HG03342 (cell line): Measurements from ENCODE around the gene VPS4A.

Experiments used
- ATAC-seq: cut with Tn5 transposase; IDR thresholded peaks from one replicate; pipeline ENCODE4 v1.9.1; 2021; ENCODE audit warnings: mild to moderate bottlenecking, moderate library complexity; ENCODE audit not compliant: unreplicated experiment

Gene VPS4A

DNA sequence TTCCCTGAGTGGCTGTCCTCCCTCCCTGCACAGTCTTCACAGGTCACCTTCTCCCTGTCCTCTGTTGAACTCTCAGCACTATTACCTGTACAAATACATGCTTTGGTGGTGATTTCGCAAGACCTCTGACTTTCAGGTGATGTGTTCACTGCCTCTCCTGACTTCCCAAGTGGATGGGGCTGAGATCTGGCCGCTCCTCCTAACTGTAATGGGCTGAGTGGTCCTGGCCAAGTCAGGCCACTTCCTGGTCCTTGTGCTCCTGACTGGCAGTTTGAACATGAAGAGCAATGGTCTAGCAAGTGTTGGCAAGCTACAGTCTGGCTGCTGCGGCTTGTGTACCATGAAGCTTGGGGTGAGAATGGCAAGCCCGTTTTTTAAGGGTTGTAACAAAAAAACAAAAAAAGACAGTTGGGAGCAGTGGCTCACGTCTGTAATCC is 52.1 kb downstream of the VPS4A start:
- no peak for ATAC-seq

DNA sequence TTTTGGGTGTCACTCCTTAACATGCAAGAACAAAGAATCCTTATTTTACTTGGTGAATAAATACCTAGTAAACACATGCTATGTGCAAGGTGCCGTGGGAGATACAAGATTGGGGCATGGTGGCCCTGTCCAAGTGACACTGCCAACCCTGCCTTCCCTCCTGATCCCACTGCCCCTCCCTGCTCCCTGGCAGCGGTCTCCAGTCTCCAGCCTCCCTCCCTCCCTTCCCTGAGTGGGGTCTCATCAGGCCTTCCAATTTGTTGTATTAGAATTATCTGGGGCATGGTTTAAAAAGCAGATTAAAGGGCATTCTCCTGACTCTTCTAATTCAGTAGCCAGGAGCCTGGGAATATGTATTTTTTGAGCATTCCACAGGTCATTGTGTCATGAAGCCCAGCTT is 52.9 kb downstream of the VPS4A start:
- ATAC-seq: no peak

DNA sequence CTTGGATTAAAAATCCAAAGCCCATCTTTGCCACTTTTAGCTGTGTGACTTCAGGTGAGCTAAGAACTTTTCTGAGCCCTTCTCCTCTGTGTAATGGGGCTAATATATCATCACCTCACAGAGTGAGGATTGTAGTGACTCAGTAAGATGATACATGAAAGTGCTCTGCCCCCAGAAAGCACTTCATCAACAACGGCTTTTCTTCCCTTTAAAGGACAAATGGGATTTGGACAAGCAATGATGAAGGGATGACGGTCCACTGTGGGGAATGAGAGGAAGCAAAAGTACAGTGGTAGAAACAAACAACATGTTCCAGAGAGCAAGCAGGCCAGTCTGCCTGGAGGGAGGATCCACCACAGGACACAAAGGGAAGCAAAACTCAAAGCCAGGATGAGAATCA is 54.8 kb downstream of the VPS4A start:
- no peak for ATAC-seq

DNA sequence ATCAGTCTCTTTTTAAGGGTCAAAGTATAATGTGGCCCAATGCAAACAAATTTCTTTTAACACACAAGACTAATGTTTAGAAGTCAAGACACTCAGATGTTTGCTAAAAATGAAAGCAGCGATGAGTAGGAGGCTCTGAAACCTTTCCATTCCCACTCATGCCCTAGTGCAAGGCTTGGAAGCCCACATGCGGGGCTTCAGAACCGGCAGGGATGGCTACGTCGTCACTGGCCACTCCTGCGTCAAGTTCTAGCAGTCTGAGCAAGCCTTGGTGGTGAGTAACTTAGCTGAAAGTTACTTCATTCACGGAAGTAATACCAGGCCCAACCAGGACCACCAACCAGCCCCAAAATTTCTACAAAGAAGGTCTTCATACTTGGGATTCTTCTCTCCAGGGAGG is 55.3 kb downstream of the VPS4A start:
- no peak for ATAC-seq

DNA sequence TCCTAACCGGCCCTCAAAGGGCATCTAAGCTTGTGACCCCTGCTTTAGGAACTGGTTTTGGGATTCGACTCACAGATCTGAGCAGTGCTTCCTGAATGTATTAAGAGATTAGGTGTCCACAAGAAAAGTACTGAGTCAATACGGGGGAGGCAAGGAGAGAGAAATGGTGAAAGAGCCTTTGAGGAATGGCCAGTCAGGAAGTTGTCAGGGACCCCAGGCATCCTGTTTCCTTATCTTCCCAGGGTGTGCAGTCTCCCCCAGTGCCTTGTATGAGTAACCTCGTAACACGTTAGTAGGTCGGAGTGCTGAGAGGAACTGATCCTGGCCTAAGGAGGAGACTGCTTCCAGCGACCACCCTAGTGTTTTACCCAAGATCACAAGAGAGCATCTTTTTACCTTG is 56.8 kb downstream of the VPS4A start:
- no peak for ATAC-seq

DNA sequence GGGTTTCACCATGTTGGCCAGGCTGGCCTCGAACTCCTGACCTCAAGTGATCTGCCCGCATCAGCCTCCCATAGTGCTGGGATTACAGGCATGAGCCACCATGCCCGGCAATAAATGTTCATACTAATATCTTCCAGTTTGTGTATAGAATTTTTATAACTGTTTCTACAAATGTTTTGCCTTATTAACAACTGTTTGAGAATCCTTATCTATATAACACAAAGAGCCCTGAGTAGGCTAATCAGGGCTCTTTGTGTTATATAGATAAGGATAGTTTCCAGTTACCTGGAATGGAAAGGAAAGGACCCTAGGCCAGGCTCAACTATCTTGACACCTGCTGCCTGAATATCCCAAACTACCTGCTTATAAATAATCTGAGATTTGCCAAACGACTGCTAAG is 57.7 kb downstream of the VPS4A start:
- no peak for ATAC-seq

DNA sequence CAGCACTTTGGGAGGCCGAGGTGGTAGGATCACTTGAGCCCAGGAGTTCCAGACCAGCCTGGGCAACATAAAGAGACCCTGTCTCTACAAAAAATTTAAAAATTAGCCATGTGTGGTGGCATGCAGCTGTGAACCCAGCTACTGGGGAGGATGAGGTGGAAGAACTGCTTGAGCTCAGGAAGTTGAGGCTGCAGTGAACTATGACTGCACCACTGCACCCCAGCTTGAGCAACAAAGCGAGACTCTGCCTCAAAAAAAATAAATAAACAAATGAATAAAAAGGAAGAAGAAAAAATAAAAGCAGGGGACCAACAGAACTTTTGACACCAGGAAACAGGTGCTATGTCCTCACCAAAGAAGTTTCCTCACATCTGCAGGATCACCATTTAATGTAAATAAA is 60.4 kb downstream of the VPS4A start:
- ATAC-seq: no peak

DNA sequence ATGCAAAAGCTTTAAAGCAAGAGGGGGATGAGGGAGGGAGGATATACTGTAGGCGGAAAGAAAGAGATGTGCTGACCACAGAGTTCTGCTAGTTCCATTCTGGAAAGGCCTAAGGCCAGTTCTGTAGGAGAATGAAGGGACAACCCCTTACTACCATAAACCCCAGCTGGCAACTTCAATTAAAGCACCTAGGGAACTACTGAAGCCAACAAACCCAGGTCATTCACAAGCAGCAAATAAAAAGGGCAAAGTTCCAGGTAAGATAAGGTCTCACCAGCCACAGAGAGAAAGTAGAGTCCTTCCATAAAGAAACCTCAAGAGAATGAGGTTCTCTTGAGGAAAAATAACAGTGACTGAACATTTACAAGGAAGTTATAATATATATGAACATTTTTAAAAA is 61.9 kb downstream of the VPS4A start:
- ATAC-seq: no peak
